HEK293 (cell line): ENCODE results near the gene EPS8.

ENCODE experiments used
- OSR2 ChIP-seq: fragments of 450-650 bp; formaldehyde crosslinking; IDR thresholded peaks from 2 replicates; pipeline ENCODE4 v1.5.1; 2016; ENCODE audit warnings: missing biosample characterization, missing genetic modification characterization
- YY1 ChIP-seq: fragments of 450-650 bp; formaldehyde crosslinking; IDR thresholded peaks from 2 replicates; pipeline ENCODE4 v1.5.1; 2018; ENCODE audit warnings: missing biosample characterization, missing genetic modification characterization
- YY2 ChIP-seq: fragments of 450-650 bp; formaldehyde crosslinking; IDR thresholded peaks from 2 replicates; pipeline ENCODE4 v1.5.1; 2016; ENCODE audit warnings: missing biosample characterization, missing genetic modification characterization
- ZNF157 ChIP-seq: fragments of 450-650 bp; formaldehyde crosslinking; IDR thresholded peaks from 2 replicates; pipeline ENCODE4 v1.5.1; 2016; ENCODE audit warnings: missing biosample characterization, missing genetic modification characterization
- ZNF214 ChIP-seq: fragments of 450-650 bp; formaldehyde crosslinking; IDR thresholded peaks from 2 replicates; pipeline ENCODE4 v1.5.1; 2017; ENCODE audit warnings: missing biosample characterization, mild to moderate bottlenecking, missing genetic modification characterization, borderline replicate concordance
- ZNF302 ChIP-seq: fragments of 450-650 bp; formaldehyde crosslinking; IDR thresholded peaks from 2 replicates; pipeline ENCODE4 v1.5.1; 2016; ENCODE audit warnings: missing biosample characterization, missing genetic modification characterization, low read depth
- ZNF585B ChIP-seq: fragments of 450-650 bp; formaldehyde crosslinking; IDR thresholded peaks from 2 replicates; pipeline ENCODE4 v1.5.1; 2016; ENCODE audit warnings: missing biosample characterization, missing genetic modification characterization
- ZXDB ChIP-seq: fragments of 450-650 bp; formaldehyde crosslinking; IDR thresholded peaks from 2 replicates; pipeline ENCODE4 v1.5.1; 2016; ENCODE audit warnings: missing biosample characterization, missing genetic modification characterization
- TF ChIP-seq, protein P1 (sequence below): fragments of 450-650 bp; formaldehyde crosslinking; IDR thresholded peaks from 2 replicates; pipeline ENCODE4 v1.5.1; 2016; ENCODE audit warnings: missing biosample characterization, missing genetic modification characterization
- TF ChIP-seq, protein P2 (sequence below): fragments of 450-650 bp; formaldehyde crosslinking; IDR thresholded peaks from 2 replicates; pipeline ENCODE4 v1.5.1; 2016; ENCODE audit warnings: missing biosample characterization, missing genetic modification characterization

DNA sequence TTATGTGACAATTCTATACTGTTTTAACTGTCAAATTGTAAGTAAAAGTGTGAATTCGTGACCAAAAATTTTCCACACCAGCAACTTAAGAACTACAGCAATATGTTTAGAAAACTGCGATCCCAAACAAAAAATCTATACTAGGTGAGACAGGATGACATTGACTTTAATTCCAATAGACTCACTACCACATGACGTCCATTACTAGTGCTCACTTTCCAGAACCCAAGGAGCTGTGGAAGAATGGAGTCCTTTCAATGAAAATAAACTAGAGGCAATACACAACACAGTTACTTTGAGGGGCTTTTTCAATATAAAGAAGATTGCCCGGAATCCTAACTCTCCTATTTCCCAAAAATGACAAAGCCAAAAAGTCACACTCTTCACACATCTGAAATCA is 1.4 kb downstream of the EPS8 start:
- TF ChIP-seq, protein P1, sequence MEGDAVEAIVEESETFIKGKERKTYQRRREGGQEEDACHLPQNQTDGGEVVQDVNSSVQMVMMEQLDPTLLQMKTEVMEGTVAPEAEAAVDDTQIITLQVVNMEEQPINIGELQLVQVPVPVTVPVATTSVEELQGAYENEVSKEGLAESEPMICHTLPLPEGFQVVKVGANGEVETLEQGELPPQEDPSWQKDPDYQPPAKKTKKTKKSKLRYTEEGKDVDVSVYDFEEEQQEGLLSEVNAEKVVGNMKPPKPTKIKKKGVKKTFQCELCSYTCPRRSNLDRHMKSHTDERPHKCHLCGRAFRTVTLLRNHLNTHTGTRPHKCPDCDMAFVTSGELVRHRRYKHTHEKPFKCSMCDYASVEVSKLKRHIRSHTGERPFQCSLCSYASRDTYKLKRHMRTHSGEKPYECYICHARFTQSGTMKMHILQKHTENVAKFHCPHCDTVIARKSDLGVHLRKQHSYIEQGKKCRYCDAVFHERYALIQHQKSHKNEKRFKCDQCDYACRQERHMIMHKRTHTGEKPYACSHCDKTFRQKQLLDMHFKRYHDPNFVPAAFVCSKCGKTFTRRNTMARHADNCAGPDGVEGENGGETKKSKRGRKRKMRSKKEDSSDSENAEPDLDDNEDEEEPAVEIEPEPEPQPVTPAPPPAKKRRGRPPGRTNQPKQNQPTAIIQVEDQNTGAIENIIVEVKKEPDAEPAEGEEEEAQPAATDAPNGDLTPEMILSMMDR (tag by site-specific recombination), result no peak
- TF ChIP-seq ZNF214 (tag by site-specific recombination) (no peak), ZXDB (tag by site-specific recombination) (no peak), ZNF302 (tag by site-specific recombination) (no peak), ZNF157 (tag by site-specific recombination) (no peak), YY2 (tag by site-specific recombination) (no peak), ZNF585B (tag by site-specific recombination) (no peak), OSR2 (tag by site-specific recombination) (no peak), YY1 (no peak)
- TF ChIP-seq, protein P2, sequence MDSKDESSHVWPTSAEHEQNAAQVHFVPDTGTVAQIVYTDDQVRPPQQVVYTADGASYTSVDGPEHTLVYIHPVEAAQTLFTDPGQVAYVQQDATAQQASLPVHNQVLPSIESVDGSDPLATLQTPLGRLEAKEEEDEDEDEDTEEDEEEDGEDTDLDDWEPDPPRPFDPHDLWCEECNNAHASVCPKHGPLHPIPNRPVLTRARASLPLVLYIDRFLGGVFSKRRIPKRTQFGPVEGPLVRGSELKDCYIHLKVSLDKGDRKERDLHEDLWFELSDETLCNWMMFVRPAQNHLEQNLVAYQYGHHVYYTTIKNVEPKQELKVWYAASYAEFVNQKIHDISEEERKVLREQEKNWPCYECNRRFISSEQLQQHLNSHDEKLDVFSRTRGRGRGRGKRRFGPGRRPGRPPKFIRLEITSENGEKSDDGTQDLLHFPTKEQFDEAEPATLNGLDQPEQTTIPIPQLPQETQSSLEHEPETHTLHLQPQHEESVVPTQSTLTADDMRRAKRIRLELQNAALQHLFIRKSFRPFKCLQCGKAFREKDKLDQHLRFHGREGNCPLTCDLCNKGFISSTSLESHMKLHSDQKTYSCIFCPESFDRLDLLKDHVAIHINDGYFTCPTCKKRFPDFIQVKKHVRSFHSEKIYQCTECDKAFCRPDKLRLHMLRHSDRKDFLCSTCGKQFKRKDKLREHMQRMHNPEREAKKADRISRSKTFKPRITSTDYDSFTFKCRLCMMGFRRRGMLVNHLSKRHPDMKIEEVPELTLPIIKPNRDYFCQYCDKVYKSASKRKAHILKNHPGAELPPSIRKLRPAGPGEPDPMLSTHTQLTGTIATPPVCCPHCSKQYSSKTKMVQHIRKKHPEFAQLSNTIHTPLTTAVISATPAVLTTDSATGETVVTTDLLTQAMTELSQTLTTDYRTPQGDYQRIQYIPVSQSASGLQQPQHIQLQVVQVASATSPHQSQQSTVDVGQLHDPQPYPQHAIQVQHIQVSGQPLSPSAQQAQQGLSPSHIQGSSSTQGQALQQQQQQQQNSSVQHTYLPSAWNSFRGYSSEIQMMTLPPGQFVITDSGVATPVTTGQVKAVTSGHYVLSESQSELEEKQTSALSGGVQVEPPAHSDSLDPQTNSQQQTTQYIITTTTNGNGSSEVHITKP (tag by site-specific recombination), result no peak
